Kidney epithelial cell (primary cell): ENCODE measurements around the gene RPS6KA1. TPM values are rescaled to one million over a fixed set of nuclear protein-coding genes. Genes with fewer than 3 reads are reported as not detected.
"Not testable (repeated sequence)": the region's sequence is repeated elsewhere in the genome, so short reads cannot be mapped to it uniquely, and the experiment has no call there.

Experiments
- DNase-seq: peaks from one replicate; pipeline ENCODE4 v3.0.0-alpha.2; 2010; ENCODE audit warnings: low read depth
- H3K27me3 ChIP-seq: 2 replicates; pipeline ENCODE4 v1.6.0; 2011; ENCODE audit warnings: low read length; ENCODE audit not compliant: control insufficient read depth, insufficient read depth
- H3K36me3 ChIP-seq: 2 replicates; pipeline ENCODE4 v1.5.1; 2011; ENCODE audit warnings: low read length; ENCODE audit not compliant: control insufficient read depth, insufficient read depth
- H3K4me3 ChIP-seq: 2 replicates; pipeline ENCODE4 v1.5.1; 2011; ENCODE audit warnings: low read depth, mild to moderate bottlenecking, control low read depth, low read length
- CTCF ChIP-seq: IDR thresholded peaks from 2 replicates; pipeline ENCODE4 v1.5.1; 2011; ENCODE audit warnings: mild to moderate bottlenecking, moderate library complexity, low read length, control low read depth, inconsistent platforms; ENCODE audit not compliant: insufficient read depth, poor library complexity, severe bottlenecking
- total RNA-seq: library from RNA; depleted of rRNA; stranded (reverse); fragments of >200 nt; gene quantifications from 2 replicates; pipeline ENCODE4 v1.2.3, GENCODE V29; 2015

RPS6KA1 gene
- total RNA-seq, 1 donor from 2014 or later, result 48.1 TPM

GRCh38 chr1:26496861-26497260, 32.7 kb upstream of the RPS6KA1 start:
- Histone ChIP-seq H3K27me3 (peaks cover 2% of the 10 kb centered on the region), H3K36me3 (no peaks in the 10 kb centered on the region)

DNA sequence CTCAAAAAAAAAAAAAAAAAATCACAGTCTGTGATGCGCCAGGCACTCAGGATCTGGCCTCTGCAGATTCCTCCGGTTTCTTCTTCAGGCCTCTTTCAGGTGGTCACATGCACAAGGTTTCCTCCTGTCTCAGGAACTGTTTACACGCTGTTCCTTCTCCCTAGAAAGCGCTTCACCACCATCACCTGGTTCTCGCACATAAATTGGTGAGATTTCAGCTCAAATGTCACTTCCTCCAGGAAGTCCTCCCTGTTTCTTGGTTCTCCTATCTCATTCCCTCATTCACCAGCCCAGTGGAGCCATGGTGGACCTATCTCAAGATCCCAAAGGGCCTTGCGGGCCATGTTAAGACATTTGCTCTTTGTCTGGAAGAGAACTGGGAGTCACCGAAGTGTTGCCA, 30.7 kb upstream of the RPS6KA1 start:
- no peak for TF ChIP-seq CTCF
- DNase-seq, result no peak
- Histone ChIP-seq H3K4me3 (no peak overlapping the region), H3K36me3 (no peaks in the 10 kb centered on the region), H3K27me3 (no peaks in the 10 kb centered on the region)

More at GRCh38 chr1:26496861-26497260, 32.7 kb upstream of the RPS6KA1 start:
- no peak for DNase-seq
- TF ChIP-seq CTCF, result no peak
- no peak overlapping the region for H3K4me3 ChIP-seq

DNA sequence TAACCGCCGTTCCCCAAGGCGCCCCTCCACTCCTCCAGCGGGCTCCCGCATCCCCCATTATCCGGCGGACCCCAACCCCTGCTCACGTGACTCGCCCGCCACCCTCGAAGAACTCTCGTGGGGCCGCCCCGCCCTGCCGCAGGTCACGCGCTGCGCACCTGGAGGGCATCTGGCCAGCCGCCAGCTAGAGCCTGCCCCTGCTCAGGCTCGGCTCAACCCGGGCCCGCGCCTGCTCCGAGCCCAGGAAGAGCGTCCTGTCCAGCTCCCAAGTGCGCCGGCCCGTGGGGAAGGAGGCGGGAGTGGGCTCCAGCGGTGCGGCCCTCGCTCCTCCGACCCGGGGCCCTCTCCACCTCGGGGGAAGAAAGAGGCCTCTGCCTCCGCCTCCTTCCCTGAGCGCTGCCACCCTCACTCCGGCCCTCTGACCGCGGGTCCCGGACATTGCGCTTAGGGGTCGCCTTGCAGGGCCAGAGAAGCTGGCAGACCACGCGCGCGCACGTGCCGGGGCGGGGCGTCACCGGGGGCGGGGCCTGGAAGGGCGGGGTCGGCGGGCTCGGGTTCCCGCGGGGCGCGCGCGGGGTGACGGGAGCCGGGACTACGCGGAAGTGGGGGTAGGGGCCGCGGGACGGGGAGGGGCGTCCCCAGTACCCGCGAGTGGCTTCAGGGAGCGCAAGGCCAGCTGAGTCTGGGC, 28.9 kb upstream of the RPS6KA1 start:
- Histone ChIP-seq H3K36me3 (no peaks in the 10 kb centered on the region), H3K4me3 (peak overlapping the region; percentile 78), H3K27me3 (no peaks in the 10 kb centered on the region)
- TF ChIP-seq CTCF, result no peak
- DNase-seq, result peak; percentile 18

DNA sequence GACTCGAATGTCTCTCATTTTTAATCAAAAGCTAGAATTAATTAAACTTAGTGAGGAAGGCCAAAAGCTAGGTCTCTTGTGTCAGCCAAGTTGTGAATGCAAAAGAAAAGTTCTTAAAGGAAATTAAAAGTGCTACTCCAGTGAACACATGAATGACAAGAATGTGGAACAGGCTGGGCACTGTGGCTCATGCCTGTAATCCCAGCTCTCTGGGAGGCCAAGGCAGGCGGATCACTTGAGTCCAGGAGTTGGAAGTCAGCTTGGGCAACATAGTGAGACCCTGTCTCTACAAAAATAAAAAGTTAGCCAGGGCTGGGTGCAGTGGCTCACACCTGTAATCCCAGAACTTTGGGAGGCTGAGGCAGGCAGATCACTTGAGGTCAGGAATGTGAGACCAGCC, 18.9 kb upstream of the RPS6KA1 start:
- not testable (repeated sequence) for H3K27me3 ChIP-seq, H3K36me3 ChIP-seq, H3K4me3 ChIP-seq
- DNase-seq, result peak; percentile 53

- not testable (repeated sequence) for H3K36me3 ChIP-seq, DNase-seq, H3K4me3 ChIP-seq, H3K27me3 ChIP-seq
These were observed 13.7 kb upstream of the RPS6KA1 start for GRCh38 chr1:26515836-26516235.

DNA sequence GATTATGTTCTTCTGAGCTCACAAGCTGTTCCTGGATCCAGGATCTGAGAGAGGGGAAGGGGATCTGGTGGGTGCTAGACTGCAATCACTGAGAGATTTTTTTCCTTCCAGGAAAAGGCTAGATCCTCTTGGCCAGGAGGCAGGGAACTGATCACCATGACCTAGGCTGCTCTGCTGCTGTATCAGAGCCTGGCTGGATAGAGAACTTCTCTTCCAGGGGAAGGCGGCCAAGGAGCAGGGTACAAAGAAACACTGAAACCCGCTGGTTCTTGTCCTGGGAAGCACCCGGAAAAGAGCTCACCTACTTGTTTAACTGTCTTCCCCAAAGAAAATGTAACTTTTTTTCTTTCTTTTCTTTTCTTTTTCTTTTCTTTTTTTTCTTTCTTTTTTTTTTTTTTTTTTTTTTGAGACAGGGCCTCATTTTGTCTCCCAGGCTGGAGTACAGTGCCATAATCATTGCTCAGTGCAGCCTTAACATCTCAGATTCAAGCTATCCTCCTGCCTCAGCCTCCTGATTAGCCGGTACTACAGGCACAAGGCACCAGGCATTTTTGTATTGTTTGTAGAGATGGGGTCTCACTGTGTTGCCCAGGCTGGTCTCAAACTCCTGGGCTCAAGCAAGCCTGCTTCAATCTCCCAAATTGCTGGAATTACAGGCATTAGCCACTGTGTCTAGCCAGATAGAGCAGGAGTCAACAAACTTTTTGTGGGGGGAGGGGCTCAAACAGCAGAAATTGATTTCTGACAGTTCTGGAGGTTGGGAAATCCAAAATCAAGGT, 12.4 kb upstream of the RPS6KA1 start:
- no peaks in the 10 kb centered on the region for H3K36me3 ChIP-seq
- no peak for DNase-seq
- no peak for TF ChIP-seq CTCF
- no peaks in the 10 kb centered on the region for H3K27me3 ChIP-seq
- no peak overlapping the region for H3K4me3 ChIP-seq

DNA sequence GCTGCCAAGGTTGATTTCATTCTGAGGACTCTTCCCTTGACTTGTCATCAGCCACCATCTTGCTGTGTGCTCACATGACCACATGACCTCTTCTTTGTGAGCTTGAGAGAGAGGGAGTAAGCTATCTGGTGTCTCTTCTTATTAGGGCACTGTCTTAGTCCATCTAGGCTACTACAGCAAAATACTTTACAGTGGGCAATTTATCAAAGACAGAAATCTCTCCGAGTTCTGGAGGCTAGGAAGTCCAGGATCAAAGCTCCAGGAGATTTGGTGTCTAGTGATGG, 11.9 kb upstream of the RPS6KA1 start:
- Histone ChIP-seq H3K36me3 (no peaks in the 10 kb centered on the region), H3K27me3 (no peaks in the 10 kb centered on the region), H3K4me3 (no peak overlapping the region)
- TF ChIP-seq CTCF, result no peak
- DNase-seq, result no peak
